ENCODE results near the gene IZUMO2.
"Not testable (repeated sequence)": the region's sequence is repeated elsewhere in the genome, so short reads cannot be mapped to it uniquely, and the experiment has no call there.

- TF ChIP-seq, protein P1, sequence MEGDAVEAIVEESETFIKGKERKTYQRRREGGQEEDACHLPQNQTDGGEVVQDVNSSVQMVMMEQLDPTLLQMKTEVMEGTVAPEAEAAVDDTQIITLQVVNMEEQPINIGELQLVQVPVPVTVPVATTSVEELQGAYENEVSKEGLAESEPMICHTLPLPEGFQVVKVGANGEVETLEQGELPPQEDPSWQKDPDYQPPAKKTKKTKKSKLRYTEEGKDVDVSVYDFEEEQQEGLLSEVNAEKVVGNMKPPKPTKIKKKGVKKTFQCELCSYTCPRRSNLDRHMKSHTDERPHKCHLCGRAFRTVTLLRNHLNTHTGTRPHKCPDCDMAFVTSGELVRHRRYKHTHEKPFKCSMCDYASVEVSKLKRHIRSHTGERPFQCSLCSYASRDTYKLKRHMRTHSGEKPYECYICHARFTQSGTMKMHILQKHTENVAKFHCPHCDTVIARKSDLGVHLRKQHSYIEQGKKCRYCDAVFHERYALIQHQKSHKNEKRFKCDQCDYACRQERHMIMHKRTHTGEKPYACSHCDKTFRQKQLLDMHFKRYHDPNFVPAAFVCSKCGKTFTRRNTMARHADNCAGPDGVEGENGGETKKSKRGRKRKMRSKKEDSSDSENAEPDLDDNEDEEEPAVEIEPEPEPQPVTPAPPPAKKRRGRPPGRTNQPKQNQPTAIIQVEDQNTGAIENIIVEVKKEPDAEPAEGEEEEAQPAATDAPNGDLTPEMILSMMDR (IDR thresholded peaks at IDR 0.05): not testable (repeated sequence)
- not testable (repeated sequence) for TF ChIP-seq POLR2A (IDR thresholded peaks at IDR 0.05)
Observed at GRCh38 chr19:50103405-50103804, 59.7 kb downstream of the IZUMO2 start.
